Gastrocnemius medialis (tissue), 4 donors: ENCODE data around the gene KLHDC7B.

ENCODE experiments used
- CTCF ChIP-seq, 5 experiments: fragments of 450-650 bp in 3 of 5; fragments of 200-600 bp in 2 of 5; sonication (generic) in 2 of 5; IDR thresholded peaks in 4 of 5; conservative IDR thresholded peaks in 1 of 5; 1 replicate in 4 of 5; 2 replicates in 1 of 5; pipeline ENCODE4 v1.5.1; 2016 to 2019; ENCODE audit warnings: antibody characterized with exemption in 5 of 5, mild to moderate bottlenecking in 3 of 5, moderate library complexity in 3 of 5
- POLR2A ChIP-seq, 2 donors: fragments of 450-650 bp; IDR thresholded peaks; one replicate each; pipeline ENCODE4 v1.6.1; 2017; ENCODE audit warnings: antibody characterized with exemption in 2 of 2, mild to moderate bottlenecking in 2 of 2, moderate library complexity in 2 of 2

- no peak for TF ChIP-seq POLR2A (IDR thresholded peaks at IDR 0.05)
- no peak for TF ChIP-seq CTCF (IDR thresholded peaks at IDR 0.05 in 4 of 5, conservative IDR thresholded peaks at IDR 0.05 in 1 of 5)
Measured at GRCh38 chr22:50536226-50536625, 9.5 kb upstream of the KLHDC7B start.
